Bone marrow (tissue), 2 donors: ENCODE results near the gene GRB10.

Experiments
- DNase-seq, 2 donors: peaks; one replicate each; lab custom pipeline; 2025; lab: John Stamatoyannopoulos, UW

Gene GRB10

DNA sequence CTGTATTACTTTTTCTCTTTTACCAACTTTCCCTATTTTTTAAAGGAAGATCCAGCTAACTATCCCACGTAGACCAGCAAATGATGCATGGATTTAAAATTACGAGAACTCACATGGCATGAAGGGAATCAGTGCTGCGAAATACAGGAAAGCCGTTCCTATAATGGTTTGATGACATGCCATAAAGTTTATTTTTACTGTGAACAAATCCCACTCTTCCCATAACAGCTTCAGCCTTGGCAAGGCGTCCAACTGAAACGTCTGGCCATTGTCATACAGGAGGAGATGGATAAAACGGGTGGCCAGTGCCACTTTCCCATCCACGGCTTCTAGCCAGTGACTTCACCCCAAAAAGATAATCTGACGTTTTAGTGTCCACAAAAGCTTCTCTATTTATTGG lies 111.3 kb downstream of the GRB10 start:
- no peak for DNase-seq

DNA sequence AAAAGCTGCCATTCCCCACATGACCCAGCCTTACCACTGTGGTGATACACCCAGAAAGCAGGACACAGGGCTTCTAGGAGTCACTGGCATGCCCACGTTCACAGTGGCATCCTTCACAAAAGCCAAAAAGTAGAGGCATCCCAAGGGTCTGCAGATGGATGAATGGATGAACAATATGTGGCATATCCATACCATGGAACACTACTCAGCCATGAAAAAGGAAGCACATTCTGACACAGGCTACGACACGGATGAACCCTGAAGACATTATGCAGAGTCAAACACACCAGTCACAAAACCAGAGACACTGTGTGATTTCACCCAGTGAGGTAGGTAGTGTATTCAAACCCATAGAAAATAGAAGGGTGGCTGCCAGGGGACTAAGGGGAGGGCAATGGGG lies 112.8 kb downstream of the GRB10 start:
- DNase-seq = no peak

- DNase-seq = no peak
These were observed 114.9 kb downstream of the GRB10 start for GRCh38 chr7:50667789-50668226.

GRCh38 chr7:50667338-50667737 lies 115.4 kb downstream of the GRB10 start:
- DNase-seq = no peak

DNA sequence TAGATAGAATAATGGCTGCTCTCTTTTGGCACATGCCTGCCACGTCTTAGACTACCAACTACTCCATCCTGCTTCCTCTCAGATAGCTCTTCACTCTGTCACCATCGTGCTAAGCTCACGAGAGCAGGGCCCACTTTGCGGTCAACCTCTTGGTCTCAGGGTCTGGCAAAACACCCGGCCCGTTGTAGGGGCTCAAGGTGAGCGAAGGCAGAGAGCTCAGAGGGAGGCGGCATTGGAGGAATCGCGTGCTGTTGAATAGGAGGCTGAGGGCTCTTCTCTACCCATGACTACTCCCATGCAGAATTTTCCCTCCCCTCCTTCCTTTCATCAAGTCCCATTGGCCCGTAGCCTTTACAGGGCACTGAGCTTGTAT lies 116.6 kb downstream of the GRB10 start:
- DNase-seq = no peak

DNA sequence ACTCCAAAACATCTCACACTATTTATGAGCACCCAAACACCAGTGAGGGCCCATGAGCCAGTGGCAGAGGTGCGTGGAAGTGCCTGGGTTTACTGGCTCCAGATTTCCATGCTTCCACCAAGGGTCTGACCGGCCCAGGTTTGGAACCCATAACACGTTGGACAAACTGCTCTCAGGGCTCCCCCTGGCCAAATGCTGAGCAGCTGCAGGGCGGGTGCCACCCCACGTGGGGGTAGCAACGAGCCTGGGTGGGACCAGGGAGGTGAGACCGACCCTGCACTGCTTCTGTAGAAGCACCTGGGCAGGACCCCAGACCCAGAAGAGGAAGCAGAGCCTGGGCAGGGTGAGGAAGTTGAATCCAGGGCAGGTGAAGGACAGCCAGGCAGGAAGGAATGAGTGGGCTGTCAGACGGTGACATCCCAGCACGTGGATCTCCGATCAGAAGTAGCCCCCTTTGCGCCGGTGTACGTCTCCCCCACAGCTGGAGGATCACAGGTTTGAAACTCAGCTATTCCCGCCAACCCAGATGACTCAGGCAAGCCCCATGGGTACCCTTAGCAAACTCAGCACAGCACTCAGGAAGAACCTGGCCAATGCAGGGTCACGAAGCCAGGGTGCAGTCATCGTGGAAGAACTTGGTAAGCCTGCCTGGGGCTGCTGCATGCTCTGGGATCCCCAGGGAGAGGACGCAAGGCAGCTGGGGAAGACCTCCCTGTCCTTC lies 117.1 kb downstream of the GRB10 start:
- no peak for DNase-seq

- DNase-seq = no peak
These were observed 117.8 kb downstream of the GRB10 start for GRCh38 chr7:50664937-50665336.

DNA sequence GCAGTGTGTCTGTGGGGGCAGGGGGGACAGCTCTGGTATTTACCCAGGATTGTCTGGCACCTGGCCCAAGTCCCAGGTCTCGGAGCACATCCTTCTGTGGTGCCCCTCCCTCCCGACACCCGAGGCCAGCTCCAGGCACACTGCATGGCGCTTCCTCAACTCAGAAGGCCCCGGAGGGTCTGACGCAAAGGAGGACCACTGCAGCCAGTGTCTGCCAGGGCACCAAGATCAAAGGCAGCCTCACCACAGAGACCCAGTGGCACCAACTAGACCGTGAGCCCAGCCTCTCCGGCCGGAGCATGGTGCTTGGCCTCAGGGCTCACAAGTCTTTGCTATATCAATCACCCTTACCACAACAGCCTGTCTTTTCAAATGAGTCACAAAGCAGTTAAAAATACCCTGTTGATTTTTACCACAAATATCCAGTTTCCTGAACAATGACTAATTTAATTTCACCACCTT lies 118.2 kb downstream of the GRB10 start:
- DNase-seq = peak in 1 of 2 donors; percentile 81

DNA sequence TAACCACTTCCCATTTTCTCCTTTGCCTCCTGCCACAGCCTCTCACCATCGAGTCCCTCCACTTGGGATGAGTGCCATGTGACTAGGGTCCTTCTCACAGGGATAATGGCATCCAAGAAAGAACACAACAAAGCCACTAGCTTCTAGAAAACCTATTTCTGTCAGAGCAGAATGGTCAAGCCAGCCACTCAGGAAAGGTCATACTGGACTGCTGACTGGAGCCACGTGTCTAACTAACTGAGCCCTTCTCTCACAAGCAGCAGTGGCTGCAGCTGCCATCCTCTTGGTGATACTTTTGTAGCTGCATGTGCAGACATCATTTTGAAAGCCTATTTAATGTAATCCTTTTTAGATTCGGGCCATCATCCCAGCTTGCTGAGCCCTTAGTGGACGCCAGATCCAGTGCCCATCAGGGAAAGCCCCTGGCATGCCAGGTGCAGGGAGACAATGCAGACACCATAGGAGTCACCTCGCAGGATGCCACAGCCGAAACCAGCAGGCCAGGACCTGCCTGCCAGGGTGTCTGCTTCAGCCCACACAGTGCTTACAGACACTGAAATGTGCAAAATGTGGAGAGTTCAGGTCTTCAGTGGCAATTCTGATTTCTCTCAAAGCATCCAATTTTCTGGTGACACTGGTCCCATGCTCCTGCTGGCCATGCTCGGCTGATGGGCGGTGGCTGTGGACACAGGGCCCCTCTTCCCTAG lies 119.1 kb downstream of the GRB10 start:
- DNase-seq = no peak

DNA sequence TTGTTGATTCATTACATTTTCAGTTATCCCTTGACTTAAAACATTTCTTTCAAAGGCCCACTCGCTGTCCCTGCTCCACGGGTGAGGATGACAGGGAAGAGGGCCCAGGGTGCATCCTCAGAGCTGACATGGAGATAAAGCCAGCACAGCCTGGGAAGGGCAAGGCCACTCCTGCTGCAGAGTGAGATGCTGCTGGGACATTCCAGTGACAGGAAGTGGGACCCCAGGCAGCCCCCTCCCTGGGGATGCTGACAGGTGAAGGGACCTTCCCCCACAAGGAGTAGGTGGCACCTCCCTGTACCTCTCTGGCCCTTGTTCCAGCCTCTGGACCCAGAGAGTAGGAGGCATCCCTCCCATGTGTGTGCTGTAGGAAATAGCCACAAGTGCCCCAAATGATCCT lies 119.7 kb downstream of the GRB10 start:
- DNase-seq = no peak

DNA sequence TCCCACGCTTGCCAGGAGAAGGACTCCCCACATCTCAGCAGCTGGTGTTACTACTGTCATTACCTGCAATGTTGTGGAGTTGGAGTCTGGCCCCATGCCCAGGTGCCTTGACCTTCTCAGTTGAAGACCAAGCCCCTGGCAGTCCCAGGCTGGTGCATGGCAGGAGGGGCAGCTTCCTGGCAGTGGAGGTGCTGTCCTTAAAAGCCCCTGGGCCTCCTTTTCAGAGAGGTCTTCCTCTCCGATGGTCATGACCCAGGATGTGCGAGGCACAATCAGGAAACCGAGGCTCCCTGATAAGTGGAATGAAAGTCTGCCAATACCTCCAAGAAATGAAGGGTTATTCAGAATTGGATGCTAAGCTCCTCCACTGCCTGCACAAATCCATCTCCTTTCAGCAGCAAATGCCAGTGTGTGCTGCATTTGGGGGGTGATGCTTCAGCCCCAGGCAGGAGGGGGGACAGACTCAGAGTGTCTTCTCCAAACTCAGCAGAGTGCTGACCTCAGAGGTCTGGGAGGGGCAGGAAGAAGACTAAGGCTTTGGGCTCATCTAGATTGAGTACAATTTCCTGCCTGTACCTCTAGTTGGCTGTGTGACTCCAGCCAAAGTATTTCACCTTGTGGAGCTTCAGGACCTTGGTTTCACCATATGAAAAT lies 120.5 kb downstream of the GRB10 start:
- DNase-seq = peak in 1 of 2 donors; percentile 76

GRCh38 chr7:50661345-50662040 lies 121.2 kb downstream of the GRB10 start:
- peak in 1 of 2 donors; percentile 84 for DNase-seq

DNA sequence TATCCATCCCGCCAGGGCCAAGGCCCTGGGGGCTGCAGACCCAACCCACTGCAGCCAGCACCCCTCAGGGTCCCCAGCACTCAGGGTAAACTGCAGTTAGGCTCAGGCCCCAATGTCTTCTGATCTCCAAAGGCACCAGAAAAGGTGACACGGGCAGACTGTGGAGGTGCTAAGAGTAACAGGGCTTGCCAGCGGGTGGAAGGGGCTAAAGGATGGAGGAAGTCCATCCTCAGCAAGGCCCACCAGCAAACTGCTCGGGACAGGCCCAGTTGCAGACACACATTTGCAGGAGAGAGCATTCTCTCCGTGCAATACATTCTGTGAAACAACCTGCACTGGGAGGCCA lies 121.9 kb downstream of the GRB10 start:
- DNase-seq = no peak

GRCh38 chr7:50660040-50660829 lies 122.5 kb downstream of the GRB10 start:
- peak in 1 of 2 donors; percentile 21 for DNase-seq

GRCh38 chr7:50659329-50659965 lies 123.2 kb downstream of the GRB10 start:
- no peak for DNase-seq

DNA sequence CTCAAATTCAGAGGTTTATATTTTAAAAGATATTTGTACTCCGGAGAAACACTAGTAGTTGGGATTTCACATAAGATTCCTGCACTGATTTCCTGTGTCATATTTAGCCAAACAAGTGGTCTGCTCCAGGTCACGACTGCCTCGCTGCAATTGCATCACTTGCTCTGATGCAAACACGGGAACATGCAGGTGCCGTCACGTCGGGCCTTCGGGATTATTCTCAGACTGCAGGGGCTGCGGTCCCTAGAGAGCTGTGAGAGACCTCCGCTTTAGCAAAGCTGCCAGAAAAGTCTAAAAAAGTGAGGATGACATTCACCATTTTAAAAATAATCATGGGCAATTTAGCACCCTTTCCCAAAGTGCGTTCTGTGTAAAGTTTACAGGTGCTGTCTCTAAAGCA lies 124.0 kb downstream of the GRB10 start:
- DNase-seq = no peak

GRCh38 chr7:50657912-50658311 lies 124.8 kb downstream of the GRB10 start:
- no peak for DNase-seq

DNA sequence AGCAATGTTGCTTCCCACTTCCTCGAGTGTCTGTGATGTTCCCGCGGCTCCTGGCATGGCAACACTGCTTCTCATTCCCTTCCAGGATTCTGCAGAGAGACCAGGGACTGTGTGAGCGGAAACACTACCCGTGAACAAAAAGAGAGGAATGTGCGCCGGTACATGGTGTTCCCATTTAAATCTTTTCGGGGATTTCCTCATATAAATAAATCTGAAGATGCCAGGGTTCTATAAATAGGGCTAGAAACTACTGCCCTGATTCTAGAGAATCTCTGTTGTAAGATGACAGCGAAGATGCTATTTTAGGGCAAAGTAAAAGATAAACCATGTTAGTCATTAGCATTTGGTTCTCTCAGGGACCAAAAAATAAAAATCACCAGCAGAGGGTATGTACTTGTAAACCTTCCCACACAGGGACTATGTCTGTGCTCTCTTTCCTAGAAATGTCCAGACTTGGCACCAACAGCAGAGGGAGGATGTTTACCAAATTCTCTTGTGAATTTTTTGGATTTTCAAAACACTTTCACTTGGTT lies 125.3 kb downstream of the GRB10 start:
- DNase-seq = no peak

DNA sequence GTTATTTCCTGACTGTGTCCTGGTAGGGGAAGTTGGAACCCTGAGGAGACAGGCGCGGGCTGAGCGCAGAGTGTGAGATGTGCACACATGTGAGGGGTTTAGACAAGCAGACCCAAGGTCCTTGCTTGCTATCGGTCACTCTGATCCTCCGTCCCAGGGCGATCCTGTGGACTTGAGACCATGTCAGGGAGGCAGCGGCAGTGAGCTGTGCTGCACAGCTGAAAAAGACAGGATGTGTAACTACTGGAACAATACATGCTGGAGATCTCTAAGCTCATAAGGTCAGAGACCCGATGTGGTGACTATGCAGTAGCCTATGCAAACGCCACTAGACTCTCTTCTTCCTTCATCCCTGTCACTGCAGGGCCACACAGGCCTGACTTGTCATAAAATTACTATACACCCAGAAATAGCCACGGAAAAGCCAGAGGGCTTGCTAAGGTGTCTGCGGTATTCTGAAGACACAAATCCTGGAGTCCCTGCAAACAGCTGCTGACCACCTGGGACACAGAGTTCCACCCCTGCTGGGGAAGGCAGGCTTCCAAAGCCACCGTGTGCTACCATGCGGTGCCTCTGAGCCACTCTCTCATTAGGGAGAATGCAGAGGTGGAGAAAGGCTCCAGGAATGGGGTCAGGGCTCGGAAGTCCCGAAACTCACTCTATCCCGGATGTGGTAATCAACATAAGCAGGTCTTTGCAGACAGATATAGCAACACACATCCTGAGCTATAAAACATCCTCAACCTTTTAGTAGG lies 126.4 kb downstream of the GRB10 start:
- DNase-seq = no peak

DNA sequence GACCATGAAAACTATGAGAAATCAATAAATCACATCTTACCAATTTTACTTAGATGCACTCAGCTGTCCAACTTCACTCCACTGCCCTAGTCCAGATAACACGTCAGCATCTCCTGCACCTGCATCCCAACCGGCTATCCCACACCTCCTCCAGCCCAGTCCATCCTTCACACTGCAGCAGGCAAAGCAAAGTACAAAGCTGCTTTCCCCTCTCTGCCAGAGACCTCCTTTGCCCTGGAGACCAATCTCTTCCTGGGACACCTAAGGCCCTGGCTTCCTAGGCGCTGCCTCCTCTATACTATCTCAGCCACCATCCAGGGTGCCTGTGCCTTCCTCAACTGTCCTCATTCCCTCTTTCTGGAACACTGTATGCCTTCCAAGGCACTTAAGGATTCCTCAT lies 127.2 kb downstream of the GRB10 start:
- no peak for DNase-seq
